Stimulated activated CD8-positive, alpha-beta memory T cell treated with anti-CD3 and anti-CD28 coated beads, Interleukin-12 subunit alpha, Interleukin-12 subunit beta, amount 100 ng/mL, for 24 hours (primary cell): ENCODE data around the gene PRAMEF1.
"Not testable (repeated sequence)": the region's sequence is repeated elsewhere in the genome, so short reads cannot be mapped to it uniquely, and the experiment has no call there.

Experiments
- DNase-seq: peaks from one replicate; pipeline ENCODE4 v3.0.0-alpha.2; 2020; ENCODE audit errors: extremely low read depth

The PRAMEF1 gene

GRCh38 chr1:12791097-12791496 lies at the start of gene PRAMEF1:
TSS of gene PRAMEF1 (plus strand) at chr1:12791397. CDS start at chr1:12793228, 1,831 bp downstream.
- DNase-seq = not testable (repeated sequence)

GRCh38 chr1:12741946-12742345 lies 49.3 kb upstream of the PRAMEF1 start:
- no peak for DNase-seq

GRCh38 chr1:12745126-12745991 lies 45.8 kb upstream of the PRAMEF1 start:
- DNase-seq = no peak

GRCh38 chr1:12745992-12746323 lies 45.2 kb upstream of the PRAMEF1 start, which contains the start of gene CFAP107:
TSS of gene CFAP107 (plus strand) at chr1:12746200. CDS start at chr1:12746431, 231 bp downstream.
- no peak for DNase-seq

- DNase-seq = no peak
Measured at GRCh38 chr1:12748778-12749355, 42.3 kb upstream of the PRAMEF1 start.

- DNase-seq = no peak
Measured at GRCh38 chr1:12754738-12755137, 36.5 kb upstream of the PRAMEF1 start.

- DNase-seq = no peak
Measured at GRCh38 chr1:12756273-12756672, 34.9 kb upstream of the PRAMEF1 start.

GRCh38 chr1:12756768-12757413 lies 34.3 kb upstream of the PRAMEF1 start:
- no peak for DNase-seq

- DNase-seq = no peak
Measured at GRCh38 chr1:12757836-12758235, 33.4 kb upstream of the PRAMEF1 start.

GRCh38 chr1:12760256-12760795 lies 30.9 kb upstream of the PRAMEF1 start:
- DNase-seq = no peak

GRCh38 chr1:12761781-12762180 lies 29.4 kb upstream of the PRAMEF1 start:
- DNase-seq = no peak

- DNase-seq = no peak
Measured at GRCh38 chr1:12762766-12763165, 28.4 kb upstream of the PRAMEF1 start.

- DNase-seq = no peak
Measured at GRCh38 chr1:12763479-12763878, 27.7 kb upstream of the PRAMEF1 start.

GRCh38 chr1:12764016-12764415 lies 27.2 kb upstream of the PRAMEF1 start:
- no peak for DNase-seq

GRCh38 chr1:12769031-12769430 lies 22.2 kb upstream of the PRAMEF1 start:
- no peak for DNase-seq

- no peak for DNase-seq
Measured at GRCh38 chr1:12769976-12770505, 21.2 kb upstream of the PRAMEF1 start.

- DNase-seq = no peak
Measured at GRCh38 chr1:12770620-12771019, 20.6 kb upstream of the PRAMEF1 start.

- DNase-seq = no peak
Measured at GRCh38 chr1:12771186-12771585, 20.0 kb upstream of the PRAMEF1 start.

- DNase-seq = no peak
Measured at GRCh38 chr1:12772520-12772919, 18.7 kb upstream of the PRAMEF1 start.

GRCh38 chr1:12773438-12773837 lies 17.8 kb upstream of the PRAMEF1 start, which contains the start of gene PRAMEF12:
TSS of gene PRAMEF12 (plus strand) at chr1:12773738. CDS start at chr1:12774868, 1,130 bp downstream.
- DNase-seq = no peak

- DNase-seq = no peak
Measured at GRCh38 chr1:12774801-12775345, 16.3 kb upstream of the PRAMEF1 start.

- DNase-seq = no peak
Measured at GRCh38 chr1:12775443-12775842, 15.8 kb upstream of the PRAMEF1 start.
